ENCODE results near the gene C3. TPM values are rescaled to one million over a fixed set of nuclear protein-coding genes. Genes with fewer than 3 reads are reported as not detected.
A peak's percentile ranks its signal among the peaks of the same experiment; 100 is the strongest.

The C3 gene
- total RNA-seq, 1 experiment from 2014 or later, result 5.0 TPM

GRCh38 chr19:6769006-6769619 lies 48.7 kb upstream of the C3 start:
- Histone ChIP-seq H3K27me3 (ENCODE audit: control insufficient read depth, insufficient read depth, low read length) (no peaks in the 10 kb centered on the region), H3K9me3 (ENCODE audit: control insufficient read depth, insufficient read depth, low read depth, low read length) (no peaks in the 10 kb centered on the region), H3K36me3 (ENCODE audit: control insufficient read depth, insufficient read depth, low read length) (peaks cover 3% of the 10 kb centered on the region; the same call in 1 of the 2 replicates), H3K4me3 (ENCODE audit: low read depth in 2 of 2, low read length in 2 of 2) (no peak overlapping the region), H3K27ac (ENCODE audit: low read length) (no peak overlapping the region), H3K4me1 (ENCODE audit: control insufficient read depth, insufficient read depth, low read length) (0 out of 2 replicates have a peak, but pooled peaks cover 2% of the 10 kb centered on the region)
- ChIA-PET POLR2A (interaction anchor here (0.6 kb wide), 1 partner anchor 441 kb away, joined by 4 read pairs; no protein-coding TSS in a partner anchor), CTCF (no interaction called here)
- TF ChIP-seq POLR2AphosphoS5 (IDR thresholded peaks at IDR 0.05; ENCODE audit: low read depth, low read length) (no peak), SIN3A (IDR thresholded peaks at IDR 0.05; ENCODE audit: borderline replicate concordance, insufficient read depth, low read depth, low read length) (no peak), TCF7L2 (IDR thresholded peaks at IDR 0.05; ENCODE audit: low read depth, low read length) (no peak)
- TF ChIP-seq, protein P1, sequence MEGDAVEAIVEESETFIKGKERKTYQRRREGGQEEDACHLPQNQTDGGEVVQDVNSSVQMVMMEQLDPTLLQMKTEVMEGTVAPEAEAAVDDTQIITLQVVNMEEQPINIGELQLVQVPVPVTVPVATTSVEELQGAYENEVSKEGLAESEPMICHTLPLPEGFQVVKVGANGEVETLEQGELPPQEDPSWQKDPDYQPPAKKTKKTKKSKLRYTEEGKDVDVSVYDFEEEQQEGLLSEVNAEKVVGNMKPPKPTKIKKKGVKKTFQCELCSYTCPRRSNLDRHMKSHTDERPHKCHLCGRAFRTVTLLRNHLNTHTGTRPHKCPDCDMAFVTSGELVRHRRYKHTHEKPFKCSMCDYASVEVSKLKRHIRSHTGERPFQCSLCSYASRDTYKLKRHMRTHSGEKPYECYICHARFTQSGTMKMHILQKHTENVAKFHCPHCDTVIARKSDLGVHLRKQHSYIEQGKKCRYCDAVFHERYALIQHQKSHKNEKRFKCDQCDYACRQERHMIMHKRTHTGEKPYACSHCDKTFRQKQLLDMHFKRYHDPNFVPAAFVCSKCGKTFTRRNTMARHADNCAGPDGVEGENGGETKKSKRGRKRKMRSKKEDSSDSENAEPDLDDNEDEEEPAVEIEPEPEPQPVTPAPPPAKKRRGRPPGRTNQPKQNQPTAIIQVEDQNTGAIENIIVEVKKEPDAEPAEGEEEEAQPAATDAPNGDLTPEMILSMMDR (IDR thresholded peaks at IDR 0.05), result no peak; the same call in 1 of the 2 replicates
- TF ChIP-seq, protein P2, sequence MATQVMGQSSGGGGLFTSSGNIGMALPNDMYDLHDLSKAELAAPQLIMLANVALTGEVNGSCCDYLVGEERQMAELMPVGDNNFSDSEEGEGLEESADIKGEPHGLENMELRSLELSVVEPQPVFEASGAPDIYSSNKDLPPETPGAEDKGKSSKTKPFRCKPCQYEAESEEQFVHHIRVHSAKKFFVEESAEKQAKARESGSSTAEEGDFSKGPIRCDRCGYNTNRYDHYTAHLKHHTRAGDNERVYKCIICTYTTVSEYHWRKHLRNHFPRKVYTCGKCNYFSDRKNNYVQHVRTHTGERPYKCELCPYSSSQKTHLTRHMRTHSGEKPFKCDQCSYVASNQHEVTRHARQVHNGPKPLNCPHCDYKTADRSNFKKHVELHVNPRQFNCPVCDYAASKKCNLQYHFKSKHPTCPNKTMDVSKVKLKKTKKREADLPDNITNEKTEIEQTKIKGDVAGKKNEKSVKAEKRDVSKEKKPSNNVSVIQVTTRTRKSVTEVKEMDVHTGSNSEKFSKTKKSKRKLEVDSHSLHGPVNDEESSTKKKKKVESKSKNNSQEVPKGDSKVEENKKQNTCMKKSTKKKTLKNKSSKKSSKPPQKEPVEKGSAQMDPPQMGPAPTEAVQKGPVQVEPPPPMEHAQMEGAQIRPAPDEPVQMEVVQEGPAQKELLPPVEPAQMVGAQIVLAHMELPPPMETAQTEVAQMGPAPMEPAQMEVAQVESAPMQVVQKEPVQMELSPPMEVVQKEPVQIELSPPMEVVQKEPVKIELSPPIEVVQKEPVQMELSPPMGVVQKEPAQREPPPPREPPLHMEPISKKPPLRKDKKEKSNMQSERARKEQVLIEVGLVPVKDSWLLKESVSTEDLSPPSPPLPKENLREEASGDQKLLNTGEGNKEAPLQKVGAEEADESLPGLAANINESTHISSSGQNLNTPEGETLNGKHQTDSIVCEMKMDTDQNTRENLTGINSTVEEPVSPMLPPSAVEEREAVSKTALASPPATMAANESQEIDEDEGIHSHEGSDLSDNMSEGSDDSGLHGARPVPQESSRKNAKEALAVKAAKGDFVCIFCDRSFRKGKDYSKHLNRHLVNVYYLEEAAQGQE (IDR thresholded peaks at IDR 0.05; ENCODE audit: insufficient read depth in 1 of 2, low read depth in 2 of 2, low read length in 1 of 2), result no peak
- no TSS peak for BruUV-seq (replicated peaks)
- intact Hi-C loops (cut with micrococcal nuclease; ENCODE audit: unreplicated experiment), result no loop called here
- DNase-seq (ENCODE audit: low read depth, low spot score) (no peak), ATAC-seq (no peak)
- in situ Hi-C loops (cut with HindIII; ENCODE audit: low pct_unique_long_range_greater_than_20kb, low sequenced_read_pairs), result no loop called here

GRCh38 chr19:6768236-6768785 lies 47.9 kb upstream of the C3 start:
- ChIA-PET CTCF (interaction anchor here (0.6 kb wide), 1 partner anchor 181 kb away, joined by 3 read pairs; no protein-coding TSS in a partner anchor), POLR2A (interaction anchor here (0.6 kb wide), 2 partner anchors 156 to 442 kb away, joined by 4 read pairs; no protein-coding TSS in a partner anchor)
- in situ Hi-C loops (cut with HindIII; ENCODE audit: low pct_unique_long_range_greater_than_20kb, low sequenced_read_pairs) (no loop called here), intact Hi-C loops (cut with micrococcal nuclease; ENCODE audit: unreplicated experiment) (no loop called here)
- H3K4me1 ChIP-seq (ENCODE audit: control insufficient read depth, insufficient read depth, low read length), result 0 out of 2 replicates have a peak, but pooled peaks cover 2% of the 10 kb centered on the region
- H3K4me3 ChIP-seq (ENCODE audit: low read depth in 2 of 2, low read length in 2 of 2), result peak overlapping the region in 1 of 2 experiments; percentile 64; a peak in 1 of 4 replicates
- no peaks in the 10 kb centered on the region for H3K27me3 ChIP-seq (ENCODE audit: control insufficient read depth, insufficient read depth, low read length)
- TF ChIP-seq TCF7L2 (IDR thresholded peaks at IDR 0.05; ENCODE audit: low read depth, low read length) (no peak), SIN3A (IDR thresholded peaks at IDR 0.05; ENCODE audit: borderline replicate concordance, insufficient read depth, low read depth, low read length) (no peak), POLR2AphosphoS5 (IDR thresholded peaks at IDR 0.05; ENCODE audit: low read depth, low read length) (no peak)
- TF ChIP-seq, protein P2 (IDR thresholded peaks at IDR 0.05; ENCODE audit: insufficient read depth in 1 of 2, low read depth in 2 of 2, low read length in 1 of 2), result no peak
- TF ChIP-seq, protein P1 (IDR thresholded peaks at IDR 0.05), result no peak
- BruUV-seq (replicated peaks), result no TSS peak
- peaks cover 3% of the 10 kb centered on the region; the same call in 1 of the 2 replicates for H3K36me3 ChIP-seq (ENCODE audit: control insufficient read depth, insufficient read depth, low read length)
- no peak overlapping the region for H3K27ac ChIP-seq (ENCODE audit: low read length)
- no peak for ATAC-seq
- H3K9me3 ChIP-seq (ENCODE audit: control insufficient read depth, insufficient read depth, low read depth, low read length), result no peaks in the 10 kb centered on the region
- DNase-seq (ENCODE audit: low read depth, low spot score), result no peak

Measured in Panc1 (cell line).